Neutrophil (primary cell): ENCODE results near the gene PYDC2.

Experiments
- H3K27ac ChIP-seq: fragments of 200-600 bp; sonication (generic); 2 replicates; pipeline ENCODE4 v1.5.1; 2016; ENCODE audit warnings: mild to moderate bottlenecking, moderate library complexity
- H3K27me3 ChIP-seq: fragments of 200-600 bp; sonication (generic); 2 replicates; pipeline ENCODE4 v1.6.0; 2016; ENCODE audit warnings: mild to moderate bottlenecking
- H3K36me3 ChIP-seq: fragments of 200-600 bp; sonication (generic); 2 replicates; pipeline ENCODE4 v1.5.1; 2017
- H3K4me1 ChIP-seq, 2 experiments: fragments of 200-600 bp in 1 of 2; sonication (generic) in 1 of 2; 1 replicate in 1 of 2; 2 replicates in 1 of 2; pipeline versions ENCODE4 v1.5.1 to v1.6.1; 2013 to 2016; ENCODE audit warnings: low read depth in 1 of 2, low read length in 1 of 2, mild to moderate bottlenecking in 1 of 2, moderate library complexity in 1 of 2; ENCODE audit not compliant: control insufficient read depth in 1 of 2, insufficient read depth in 1 of 2
- H3K4me3 ChIP-seq, 2 experiments: fragments of 200-600 bp in 1 of 2; sonication (generic) in 1 of 2; 1 replicate in 1 of 2; 2 replicates in 1 of 2; pipeline ENCODE4 v1.5.1; 2013 to 2016; ENCODE audit warnings: low read depth in 1 of 2, low read length in 1 of 2, mild to moderate bottlenecking in 1 of 2, moderate library complexity in 1 of 2
- H3K9me3 ChIP-seq: fragments of 200-600 bp; sonication (generic); 2 replicates; pipeline ENCODE4 v1.5.1; 2016
- CTCF ChIP-seq: fragments of 200-600 bp; sonication (generic); IDR thresholded peaks from 2 replicates; pipeline ENCODE4 v1.5.1; 2016; ENCODE audit warnings: antibody characterized with exemption

Gene PYDC2

GRCh38 chr3:191502583-191502982 lies 41.6 kb downstream of the PYDC2 start:
- no peaks in the 10 kb centered on the region for H3K9me3 ChIP-seq
- no peaks in the 10 kb centered on the region for H3K27me3 ChIP-seq
- no peak overlapping the region for H3K4me3 ChIP-seq
- no peaks in the 10 kb centered on the region for H3K4me1 ChIP-seq
- H3K27ac ChIP-seq = no peak overlapping the region
- no peaks in the 10 kb centered on the region for H3K36me3 ChIP-seq
- TF ChIP-seq CTCF = no peak

GRCh38 chr3:191509078-191509477 lies 48.1 kb downstream of the PYDC2 start:
- no peak overlapping the region for H3K4me3 ChIP-seq
- no peaks in the 10 kb centered on the region for H3K4me1 ChIP-seq
- TF ChIP-seq CTCF = no peak
- no peaks in the 10 kb centered on the region for H3K27me3 ChIP-seq
- no peak overlapping the region for H3K27ac ChIP-seq
- H3K36me3 ChIP-seq = no peaks in the 10 kb centered on the region
- H3K9me3 ChIP-seq = no peaks in the 10 kb centered on the region
